ENCODE measurements around the gene HERC2. TPM values are rescaled to one million over a fixed set of nuclear protein-coding genes. Genes with fewer than 3 reads are reported as not detected.

Gene HERC2
- total and polyA plus RNA-seq, 2 of the 4 experiments (the other 2 are of a cell fraction), result 20.8 to 28.9 TPM

GRCh38 chr15:28154283-28154682 is 167.7 kb downstream of the HERC2 start:
- ATAC-seq (ENCODE audit: low read depth) (no peak), DNase-seq (no peak)
- Histone ChIP-seq H3K14ac (replicated peaks; ENCODE audit: low read depth, low read length) (no peak overlapping the region), H3K9me1 (ENCODE audit: insufficient read depth, low read length) (no peaks in the 10 kb centered on the region), H2AK5ac (ENCODE audit: low read depth, low read length) (no peak overlapping the region), H2BK120ac (ENCODE audit: low read depth, low read length) (no peak overlapping the region), H2BK15ac (ENCODE audit: low read depth, low read length) (no peak overlapping the region), H4K91ac (ENCODE audit: insufficient read depth, low read depth, low read length) (no peak overlapping the region), H3K27ac (ENCODE audit: insufficient read depth, low read length) (no peak overlapping the region), H3K23ac (ENCODE audit: low read depth, low read length) (no peak overlapping the region), H2AFZ (replicated peaks; ENCODE audit: low read length, poor library complexity) (no peak overlapping the region), H4K20me1 (ENCODE audit: insufficient read depth, low read length) (peaks cover 7% of the 10 kb centered on the region; the same call in 1 of the 2 replicates), H3K9me3 (ENCODE audit: control insufficient read depth, insufficient read depth, low read length) (no peaks in the 10 kb centered on the region), H2BK20ac (ENCODE audit: low read depth, low read length) (no peak overlapping the region), H3K56ac (ENCODE audit: extremely low read depth, insufficient read depth, low read length) (no peak overlapping the region), H3K36me3 (ENCODE audit: control insufficient read depth, insufficient read depth, low read length) (peaks cover 8% of the 10 kb centered on the region), H3K18ac (ENCODE audit: low read depth, low read length) (no peak overlapping the region), H2AK9ac (replicated peaks; ENCODE audit: low read depth, low read length, poor library complexity) (no peak overlapping the region), H4K8ac (ENCODE audit: low read depth in 2 of 2, low read length in 2 of 2) (no peak overlapping the region), H2BK5ac (ENCODE audit: low read depth, low read length, poor library complexity, severe bottlenecking) (no peak overlapping the region), H3K4ac (ENCODE audit: low read depth, low read length) (no peak overlapping the region), H4K5ac (ENCODE audit: low read depth, low read length) (no peak overlapping the region), H3K4me2 (ENCODE audit: low read depth, low read length) (no peak overlapping the region), H3K9ac (ENCODE audit: low read depth, low read length) (no peak overlapping the region), H3K27me3 (ENCODE audit: control insufficient read depth, insufficient read depth, low read length) (no peaks in the 10 kb centered on the region), H3K4me3 (ENCODE audit: insufficient read depth, low read depth, low read length) (no peak overlapping the region), H3K79me1 (ENCODE audit: low read depth in 1 of 2, low read length in 2 of 2) (peaks cover 9 to 11% of the 10 kb centered on the region in 2 experiments), H3K4me1 (ENCODE audit: control insufficient read depth, insufficient read depth, low read length) (no peaks in the 10 kb centered on the region)
- dilution Hi-C loops (cut with HindIII; ENCODE audit: low sequenced_read_pairs, unreplicated experiment), result no loop called here
- POLR2A ChIA-PET (ENCODE audit: unreplicated experiment), result no interaction called here
- in situ Hi-C loops (cut with MboI; ENCODE audit: low sequenced_read_pairs), result no loop called here
- CTCF ChIA-PET, result no interaction called here
- intact Hi-C loops (cut with micrococcal nuclease), result no loop called here
- whole genome bisulfite sequencing, 2 experiments (ENCODE audit: extremely low coverage in 2 of 2, insufficient read length in 1 of 2), result 80% methylated on average over 2 of the region's 4 CpGs; no CpG with 5 or more reads in 1 of the 2 experiments
- TF ChIP-seq SMC3 (IDR thresholded peaks at IDR 0.05; ENCODE audit: low read depth, low read length), result no peak
- TF ChIP-seq CEBPB (IDR thresholded peaks at IDR 0.05; ENCODE audit: low read depth, low read length), result no peak
- TF ChIP-seq MXI1 (IDR thresholded peaks at IDR 0.05; ENCODE audit: borderline replicate concordance, low read depth, low read length), result no peak
- no peak for TF ChIP-seq RAD21 (IDR thresholded peaks at IDR 0.05; ENCODE audit: low read length)
- no peak for TF ChIP-seq USF2 (IDR thresholded peaks at IDR 0.05; ENCODE audit: low read depth, low read length)
- TF ChIP-seq MAFK (IDR thresholded peaks at IDR 0.05; ENCODE audit: low read depth, low read length), result no peak
- TF ChIP-seq RFX5 (IDR thresholded peaks at IDR 0.05; ENCODE audit: low read depth, low read length), result no peak
- TF ChIP-seq MAZ (IDR thresholded peaks at IDR 0.05; ENCODE audit: borderline replicate concordance, low read depth, low read length), result no peak
- no peak for TF ChIP-seq FOS (IDR thresholded peaks at IDR 0.05; ENCODE audit: low read depth, low read length)
- TF ChIP-seq RCOR1 (IDR thresholded peaks at IDR 0.05; ENCODE audit: insufficient replicate concordance, low read length), result no peak
- TF ChIP-seq BHLHE40 (IDR thresholded peaks at IDR 0.05; ENCODE audit: low read depth, low read length), result no peak
- TF ChIP-seq CHD1 (IDR thresholded peaks at IDR 0.05; ENCODE audit: low read depth, low read length), result no peak
- no peak for TF ChIP-seq ELK1 (IDR thresholded peaks at IDR 0.05; ENCODE audit: borderline replicate concordance, low read depth, low read length)
- TF ChIP-seq NFE2L2 (IDR thresholded peaks at IDR 0.05; ENCODE audit: low read depth, low read length), result no peak
- no peak for TF ChIP-seq POLR2A (IDR thresholded peaks at IDR 0.05; ENCODE audit: low read depth, low read length)
- no peak for TF ChIP-seq CTCF (conservative IDR thresholded peaks at IDR 0.05; ENCODE audit: low read depth, low read length)
- BruUV-seq (replicated peaks), result no TSS peak
